Right kidney (tissue), 1 donor: Measurements from ENCODE around the gene CDCP1.

Experiments
- DNase-seq: peaks from one replicate; pipeline ENCODE4 v3.0.0-alpha.2; 2016

The CDCP1 gene

DNA sequence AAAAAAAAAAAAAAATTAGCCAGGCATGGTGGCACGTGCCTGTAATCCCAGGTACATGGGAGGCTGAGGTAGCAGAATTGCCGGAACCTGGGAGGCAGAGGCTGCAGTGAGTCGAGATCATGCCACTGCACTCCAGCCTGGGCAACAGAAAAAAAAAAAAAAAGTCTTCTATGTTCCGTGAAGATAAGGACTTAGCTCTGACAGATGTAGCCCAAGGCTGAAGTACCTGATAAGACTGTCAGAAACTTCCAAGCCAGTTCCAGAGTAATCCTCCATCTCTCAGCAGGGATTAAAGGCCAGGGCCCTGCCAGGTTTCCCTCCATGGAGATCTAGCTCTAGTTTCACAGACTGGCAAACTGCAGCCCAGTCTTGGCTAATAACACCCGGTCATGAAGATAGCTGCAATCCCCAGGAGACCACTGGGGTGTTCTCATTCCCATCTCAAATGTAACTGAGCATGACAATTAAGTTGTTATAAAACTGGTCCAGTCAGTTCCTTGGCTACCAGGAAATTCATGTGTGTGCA is 8.5 kb downstream of the CDCP1 start:
- DNase-seq, result no peak

- DNase-seq, result no peak
Observed at GRCh38 chr3:45135959-45136358, 10.2 kb downstream of the CDCP1 start.

- DNase-seq, result no peak
Observed at GRCh38 chr3:45134758-45135521, 11.2 kb downstream of the CDCP1 start.

- DNase-seq, result no peak
Observed at GRCh38 chr3:45132568-45133211, 13.5 kb downstream of the CDCP1 start.

GRCh38 chr3:45131201-45131600 is 15.0 kb downstream of the CDCP1 start:
- no peak for DNase-seq

GRCh38 chr3:45130476-45130875 is 15.7 kb downstream of the CDCP1 start:
- DNase-seq, result no peak

- DNase-seq, result no peak
Observed at GRCh38 chr3:45128950-45129349, 17.2 kb downstream of the CDCP1 start.

- no peak for DNase-seq
Observed at GRCh38 chr3:45127130-45127822, 18.9 kb downstream of the CDCP1 start.

DNA sequence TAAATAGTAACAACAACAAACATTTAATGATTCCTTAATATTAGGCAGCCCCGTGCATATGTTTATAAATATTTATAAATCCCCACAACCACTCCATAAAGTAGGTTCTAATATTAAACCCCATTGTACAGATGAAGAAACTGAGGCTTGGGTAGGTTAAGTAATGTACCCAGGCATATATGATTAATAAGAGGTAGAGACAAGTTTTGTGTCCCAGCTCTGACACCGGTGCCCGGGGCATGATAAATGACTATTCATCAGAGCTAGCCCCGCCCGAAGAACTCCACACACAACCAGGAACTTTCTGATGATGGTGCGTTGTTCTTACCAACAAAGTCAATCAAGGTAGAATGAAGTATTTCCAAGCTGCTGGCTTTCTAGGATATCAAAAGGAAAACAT is 19.4 kb downstream of the CDCP1 start:
- DNase-seq, result no peak

DNA sequence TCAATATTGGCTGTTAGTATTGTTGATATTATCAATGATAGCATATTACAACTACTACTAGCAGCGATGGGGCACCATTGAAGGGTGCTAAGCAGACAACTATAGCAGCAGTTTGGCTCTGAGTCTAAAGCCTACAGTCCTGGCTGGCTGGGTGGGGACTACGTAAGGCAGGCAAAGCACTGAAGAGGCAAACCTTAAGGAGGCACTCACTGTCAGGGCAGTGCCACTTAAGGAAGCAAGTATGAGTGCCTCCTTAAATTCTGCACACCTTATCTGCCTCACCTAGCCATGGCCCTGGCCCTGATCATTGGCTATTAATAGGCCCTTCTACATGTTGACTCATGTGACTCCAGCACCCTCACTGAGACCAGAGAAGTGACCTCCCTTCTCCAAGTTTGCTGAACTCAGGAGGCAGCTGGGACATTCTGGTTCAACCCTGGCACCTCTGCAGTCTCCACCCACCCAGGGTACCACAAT is 20.6 kb downstream of the CDCP1 start:
- DNase-seq, result no peak

- DNase-seq, result no peak
Observed at GRCh38 chr3:45124956-45125355, 21.2 kb downstream of the CDCP1 start.

GRCh38 chr3:45124352-45124751 is 21.8 kb downstream of the CDCP1 start:
- DNase-seq, result no peak

- no peak for DNase-seq
Observed at GRCh38 chr3:45123581-45124269, 22.5 kb downstream of the CDCP1 start.

DNA sequence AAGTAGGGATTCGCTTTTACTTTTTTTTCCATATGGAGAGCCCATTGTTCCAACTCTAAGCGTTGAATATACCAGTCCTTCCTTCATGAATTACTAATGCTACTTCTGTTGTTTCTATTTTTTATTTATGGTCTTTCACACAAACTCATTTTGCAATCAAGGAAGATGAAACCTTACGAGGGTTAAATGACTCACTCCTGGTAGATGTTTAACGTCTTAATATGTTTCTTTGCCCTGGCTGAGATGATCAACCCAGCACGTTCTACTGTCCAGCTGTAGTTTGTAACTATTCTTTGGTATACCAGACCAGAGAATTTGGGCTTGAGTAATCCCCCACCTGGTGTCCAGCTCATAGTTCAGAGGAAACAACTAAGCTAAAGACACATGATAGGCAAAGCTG is 23.1 kb downstream of the CDCP1 start:
- DNase-seq, result no peak

DNA sequence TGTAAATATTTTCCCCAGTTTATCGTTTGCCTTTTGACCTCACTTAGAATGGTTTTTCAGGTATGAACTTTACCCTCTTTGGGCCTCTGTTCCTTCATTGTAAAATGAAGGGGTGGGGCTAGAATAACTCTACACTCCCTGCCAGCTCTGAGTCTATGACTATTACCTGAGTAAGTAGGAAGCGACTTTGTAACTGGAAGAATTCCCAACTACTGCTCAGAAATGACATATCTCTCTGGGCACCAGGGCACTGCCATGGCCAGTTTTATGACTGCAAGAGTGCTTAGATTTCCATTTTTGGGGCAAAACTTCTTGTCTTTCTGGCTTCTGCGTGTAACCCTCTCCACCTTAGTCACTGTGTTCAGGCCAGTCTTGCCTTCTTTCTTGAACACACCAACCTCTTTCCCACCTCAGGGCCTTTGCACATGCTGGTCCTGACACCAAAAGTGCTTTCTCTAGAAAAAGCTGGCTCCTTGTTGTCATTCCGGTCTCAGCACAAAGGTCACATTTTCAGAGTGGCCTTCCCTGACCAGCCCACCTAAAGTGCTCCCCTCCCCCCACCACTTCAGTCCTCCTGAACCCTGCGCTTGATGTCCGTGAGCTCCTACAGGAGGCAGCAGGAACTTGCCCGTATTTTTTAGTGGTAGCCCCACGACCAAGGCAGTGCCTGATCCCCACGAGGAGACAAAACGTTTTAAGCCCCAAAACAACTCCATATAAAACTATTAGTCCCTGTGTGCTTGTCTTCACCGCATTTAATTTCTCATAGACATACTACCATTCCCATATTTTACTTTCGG is 25.6 kb downstream of the CDCP1 start:
- no peak for DNase-seq

GRCh38 chr3:45119824-45120358 is 26.3 kb downstream of the CDCP1 start:
- no peak for DNase-seq

DNA sequence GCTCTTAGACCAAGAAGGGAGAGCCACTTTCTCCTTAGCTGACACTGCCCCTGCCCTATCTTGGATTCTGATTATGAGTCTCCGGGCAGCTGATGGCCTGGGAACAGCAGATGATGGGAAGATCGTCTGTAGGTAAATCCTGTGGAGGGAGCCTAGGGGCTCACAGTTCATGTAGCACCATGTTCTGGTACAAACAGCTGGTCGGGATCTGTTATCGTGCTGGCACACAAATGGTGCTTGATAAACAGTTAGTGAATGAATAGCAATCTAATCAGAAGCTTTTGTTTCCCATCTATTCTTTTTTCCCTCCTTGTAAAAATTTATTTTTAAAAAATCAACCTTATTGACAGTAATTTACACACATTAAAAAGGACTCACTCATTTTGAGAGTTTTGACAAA is 26.8 kb downstream of the CDCP1 start:
- no peak for DNase-seq

GRCh38 chr3:45118615-45119071 is 27.5 kb downstream of the CDCP1 start:
- no peak for DNase-seq

- DNase-seq, result no peak
Observed at GRCh38 chr3:45116350-45116749, 29.8 kb downstream of the CDCP1 start.

DNA sequence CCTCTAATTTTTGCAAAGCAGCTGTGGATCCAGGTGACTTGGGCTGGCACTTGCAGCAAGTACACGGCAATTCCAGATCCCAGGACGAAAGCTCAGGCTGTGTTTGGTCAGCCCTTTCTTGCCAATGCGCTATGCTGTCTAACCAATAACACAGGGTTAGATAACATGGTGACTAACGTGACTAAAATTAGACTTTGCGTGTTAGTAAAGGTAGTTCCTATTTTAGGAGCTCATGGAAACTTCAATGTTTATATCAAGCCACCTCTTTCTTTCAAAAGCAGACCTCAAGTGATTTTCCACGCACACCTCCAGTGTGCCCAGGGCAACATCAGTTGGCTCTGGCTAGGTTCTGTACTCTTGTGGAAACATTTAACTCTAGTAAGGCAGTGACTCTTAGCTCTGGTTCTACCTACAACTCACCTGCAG is 32.5 kb downstream of the CDCP1 start:
- no peak for DNase-seq

DNA sequence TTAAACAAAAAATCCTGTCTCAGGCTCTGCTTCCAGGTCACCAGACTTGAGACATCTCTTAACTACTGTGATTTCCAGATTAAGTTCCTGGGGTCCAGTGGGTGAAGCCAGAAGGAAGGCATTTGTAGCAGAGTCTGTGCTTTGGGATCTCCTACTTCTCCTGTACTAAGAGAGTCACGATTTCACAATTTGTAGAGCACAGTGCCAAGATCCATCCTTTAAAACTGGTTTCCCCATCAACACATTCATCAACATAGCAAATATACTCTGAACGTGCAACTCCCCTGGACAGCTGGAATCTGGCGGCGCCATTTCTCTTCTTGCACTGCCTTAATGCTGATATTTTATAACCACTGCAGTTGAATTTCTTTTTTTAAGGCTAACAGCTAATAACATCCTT is 33.2 kb downstream of the CDCP1 start:
- no peak for DNase-seq
